ENCODE measurements around the gene GTPBP3.

Gene GTPBP3

DNA sequence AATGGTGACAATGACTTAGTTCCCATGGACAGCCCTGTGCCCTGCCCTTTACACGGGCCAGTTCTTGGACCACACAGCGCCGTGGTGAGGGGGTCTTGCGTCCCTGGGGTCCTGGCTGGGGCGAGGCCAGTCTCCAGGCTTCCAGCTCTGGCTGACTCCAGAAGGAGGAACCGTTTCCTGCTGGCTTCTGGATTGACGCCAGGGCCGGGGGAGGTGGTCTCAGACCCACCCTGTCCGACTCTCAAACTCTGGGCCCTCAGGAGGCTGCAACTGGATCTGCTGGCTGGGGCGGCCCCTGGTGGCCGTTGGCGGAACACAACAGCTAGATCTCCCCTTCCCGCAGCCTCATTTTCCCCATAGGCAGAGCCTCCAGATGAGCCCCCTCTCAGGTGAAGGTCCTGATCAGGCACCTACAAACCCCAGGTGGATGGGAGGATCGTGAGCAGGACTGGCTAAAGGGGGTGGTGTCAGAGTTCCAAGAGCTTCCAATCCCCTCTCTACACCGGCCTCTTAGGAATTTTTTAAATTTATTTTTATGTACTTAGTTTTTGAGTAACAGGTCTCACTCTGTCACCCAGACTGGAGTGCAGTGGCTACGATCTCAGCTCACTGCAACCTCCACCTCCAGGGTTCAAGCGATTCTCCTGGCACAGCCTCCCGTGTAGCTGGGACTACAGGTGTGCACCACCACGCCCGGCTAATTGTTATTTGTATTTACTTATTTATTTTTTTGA is 48.7 kb downstream of the GTPBP3 start:
- peak; percentile 83 for DNase-seq (ENCODE audit: low spot score)

DNA sequence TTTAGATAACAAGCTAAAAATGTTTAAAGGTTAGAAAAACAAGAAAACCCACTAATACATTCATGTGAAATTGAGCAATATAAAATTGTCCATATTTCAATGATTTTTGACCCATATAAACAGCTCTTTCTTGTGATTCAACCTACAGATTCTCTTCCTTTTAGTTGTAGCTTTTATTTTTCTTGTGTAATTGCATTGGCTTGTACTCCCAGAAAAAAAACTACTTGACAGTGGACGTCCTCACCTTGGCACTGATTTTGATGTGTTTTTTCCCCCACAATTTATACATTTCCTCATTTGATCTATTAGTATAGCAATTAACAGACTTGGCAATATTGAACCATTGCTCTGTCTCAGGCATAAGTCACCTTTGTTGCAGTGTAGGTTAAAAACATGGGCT is 51.9 kb downstream of the GTPBP3 start:
- no peak for DNase-seq (ENCODE audit: low spot score)

DNA sequence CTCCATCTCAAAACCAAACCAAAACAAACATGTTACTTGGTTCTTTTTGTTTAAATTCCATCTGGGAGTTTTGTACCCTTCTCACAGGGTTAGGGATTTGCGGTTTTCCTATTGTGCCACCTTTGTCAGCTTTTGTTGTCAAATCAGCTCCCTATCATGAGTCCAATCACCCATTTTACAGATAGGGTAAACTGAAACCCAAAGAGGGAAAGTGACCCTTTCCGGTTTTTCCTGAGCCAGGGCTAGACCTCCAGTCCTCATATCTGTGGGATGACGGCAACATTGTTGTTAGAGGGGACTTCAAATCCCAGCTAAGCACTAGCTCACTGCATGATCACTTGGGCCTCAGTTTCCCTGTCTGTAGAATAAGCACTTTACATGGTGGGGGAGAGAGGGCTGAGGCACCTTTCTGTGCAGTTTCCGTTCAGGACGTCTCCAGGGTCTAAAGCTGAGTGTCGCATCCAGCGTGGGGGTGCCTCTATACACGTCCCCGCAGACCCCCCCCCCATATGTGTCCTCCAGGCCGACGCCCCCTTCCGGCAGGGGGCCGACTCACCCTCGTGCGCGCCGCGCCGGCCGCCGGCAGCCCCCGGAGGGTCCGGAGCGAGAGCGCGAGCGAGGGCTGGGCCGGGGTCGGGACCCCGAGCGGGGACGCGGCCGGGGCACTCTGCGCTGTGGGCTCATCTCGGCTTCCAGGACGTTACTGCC is 52.8 kb downstream of the GTPBP3 start:
- peak; percentile 70 for DNase-seq (ENCODE audit: low spot score)

DNA sequence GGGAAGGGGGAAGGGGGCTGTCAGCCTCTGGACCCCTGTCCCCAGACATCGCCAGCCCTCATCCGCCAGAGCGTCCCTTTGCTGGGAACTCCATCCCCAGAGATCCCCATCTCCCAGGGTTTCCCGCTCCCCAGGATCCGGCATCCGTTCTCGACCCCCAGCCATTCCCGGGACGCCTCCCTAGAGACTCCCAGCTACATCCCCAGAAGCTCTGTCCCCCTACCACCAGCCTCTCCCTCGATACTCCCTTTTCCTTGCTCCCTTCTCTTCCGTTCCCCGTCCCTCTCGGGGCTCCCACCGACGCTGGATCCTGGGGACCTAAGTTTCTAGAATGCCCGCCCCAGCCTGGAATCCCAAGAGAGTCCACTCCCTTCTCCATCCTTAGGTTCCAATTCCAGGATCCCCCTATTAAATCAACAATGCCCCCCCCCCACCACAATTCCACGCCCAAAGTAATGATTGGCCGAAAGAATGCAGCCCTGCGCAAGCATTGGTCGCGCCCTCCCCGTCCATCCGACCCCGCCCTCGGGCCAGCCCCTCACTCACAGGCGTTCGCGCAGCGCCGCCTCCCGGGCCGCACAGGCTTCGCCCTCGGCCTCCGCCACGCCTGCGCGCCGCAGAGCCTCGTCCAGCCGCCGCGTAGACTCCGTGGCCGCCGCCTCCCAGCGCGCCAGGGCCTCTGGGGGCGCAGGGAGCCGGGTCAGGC is 53.5 kb downstream of the GTPBP3 start:
- DNase-seq (ENCODE audit: low spot score), result peak; percentile 96

DNA sequence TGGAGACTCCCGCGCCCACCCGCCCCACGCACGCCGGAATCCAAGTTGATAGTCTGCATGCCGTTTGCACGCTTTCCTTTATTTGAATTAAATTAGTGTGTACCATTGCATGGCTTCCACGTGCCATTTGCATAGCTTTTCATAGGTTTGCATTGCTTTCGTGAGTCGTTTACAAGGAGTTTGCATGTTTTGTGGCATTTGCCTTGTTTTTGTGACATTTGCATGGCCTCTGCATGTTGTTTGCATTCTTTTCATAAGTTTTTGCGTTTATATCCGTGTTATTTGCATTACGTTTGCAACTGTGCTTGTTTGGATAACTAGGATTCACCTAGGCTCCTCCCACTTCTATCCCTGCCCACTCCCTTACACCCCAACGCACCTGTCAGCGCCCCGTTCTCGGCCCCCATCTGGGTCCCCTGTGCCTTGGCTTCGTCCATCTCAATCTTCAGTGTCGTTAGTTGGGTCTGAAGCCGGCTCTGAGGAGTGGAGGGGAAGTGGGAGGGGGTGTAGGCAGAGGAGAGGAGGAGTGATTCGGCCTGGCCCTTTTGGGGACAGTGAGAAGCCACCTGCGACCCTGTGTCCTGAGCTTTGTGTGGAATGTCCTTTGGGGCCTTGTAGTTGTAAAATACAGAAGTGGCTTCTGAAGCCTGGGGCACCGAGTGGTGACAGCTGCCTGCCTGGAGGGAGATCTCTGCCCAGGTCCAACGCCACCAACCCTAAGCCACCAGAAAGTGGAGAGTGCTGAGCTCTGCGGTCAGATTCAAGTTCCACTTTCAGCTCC is 54.2 kb downstream of the GTPBP3 start:
- no peak for DNase-seq (ENCODE audit: low spot score)
